ENCODE measurements around the gene FNTB.

FNTB gene

GRCh38 chr14:64987438-64987767, 708 bp downstream of the FNTB start:
- H3K27me3 ChIP-seq (replicated peaks; ENCODE audit: control insufficient read depth, insufficient read depth, low read length), result no peaks in the 10 kb centered on the region
- TF ChIP-seq CTCF (IDR thresholded peaks at IDR 0.05; ENCODE audit: insufficient read depth, low read length, poor library complexity, severe bottlenecking), result no peak
- no peaks in the 10 kb centered on the region; the same call in 1 of the 2 replicates for H3K36me3 ChIP-seq (ENCODE audit: control insufficient read depth, insufficient read depth, low read length)
- peak overlapping the region; percentile 98 for H3K4me3 ChIP-seq (replicated peaks; ENCODE audit: low read depth, low read length)
- DNase-seq (ENCODE audit: extremely low read depth, insufficient read length), result no peak

- Histone ChIP-seq H3K27me3 (replicated peaks; ENCODE audit: control insufficient read depth, insufficient read depth, low read length) (no peaks in the 10 kb centered on the region), H3K4me3 (replicated peaks; ENCODE audit: low read depth, low read length) (no peak overlapping the region), H3K36me3 (ENCODE audit: control insufficient read depth, insufficient read depth, low read length) (no peaks in the 10 kb centered on the region; the same call in 1 of the 2 replicates)
- no peak for TF ChIP-seq CTCF (IDR thresholded peaks at IDR 0.05; ENCODE audit: insufficient read depth, low read length, poor library complexity, severe bottlenecking)
- DNase-seq (ENCODE audit: extremely low read depth, insufficient read length), result no peak
These were observed 3.6 kb downstream of the FNTB start for GRCh38 chr14:64990296-64990695.

- Histone ChIP-seq H3K4me3 (replicated peaks; ENCODE audit: low read depth, low read length) (no peak overlapping the region), H3K36me3 (ENCODE audit: control insufficient read depth, insufficient read depth, low read length) (no peaks in the 10 kb centered on the region; the same call in 1 of the 2 replicates), H3K27me3 (replicated peaks; ENCODE audit: control insufficient read depth, insufficient read depth, low read length) (no peaks in the 10 kb centered on the region)
- TF ChIP-seq CTCF (IDR thresholded peaks at IDR 0.05; ENCODE audit: insufficient read depth, low read length, poor library complexity, severe bottlenecking), result no peak
- no peak for DNase-seq (ENCODE audit: extremely low read depth, insufficient read length)
These were observed 4.2 kb downstream of the FNTB start for GRCh38 chr14:64990939-64991338.

- peak; percentile 45 for DNase-seq (ENCODE audit: extremely low read depth, insufficient read length)
- no peak for TF ChIP-seq CTCF (IDR thresholded peaks at IDR 0.05; ENCODE audit: insufficient read depth, low read length, poor library complexity, severe bottlenecking)
- Histone ChIP-seq H3K36me3 (ENCODE audit: control insufficient read depth, insufficient read depth, low read length) (no peaks in the 10 kb centered on the region; the same call in 1 of the 2 replicates), H3K27me3 (replicated peaks; ENCODE audit: control insufficient read depth, insufficient read depth, low read length) (no peaks in the 10 kb centered on the region), H3K4me3 (replicated peaks; ENCODE audit: low read depth, low read length) (no peak overlapping the region)
These were observed 5.7 kb downstream of the FNTB start for GRCh38 chr14:64992328-64992885.

GRCh38 chr14:64993266-64993930, 6.7 kb downstream of the FNTB start:
- no peak for DNase-seq (ENCODE audit: extremely low read depth, insufficient read length)
- TF ChIP-seq CTCF (IDR thresholded peaks at IDR 0.05; ENCODE audit: insufficient read depth, low read length, poor library complexity, severe bottlenecking), result no peak
- no peak overlapping the region for H3K4me3 ChIP-seq (replicated peaks; ENCODE audit: low read depth, low read length)
- no peaks in the 10 kb centered on the region; the same call in 1 of the 2 replicates for H3K36me3 ChIP-seq (ENCODE audit: control insufficient read depth, insufficient read depth, low read length)
- no peaks in the 10 kb centered on the region for H3K27me3 ChIP-seq (replicated peaks; ENCODE audit: control insufficient read depth, insufficient read depth, low read length)
